Epithelial cell of proximal tubule (primary cell): Measurements from ENCODE around the gene SRPRB. TPM values are rescaled to one million over a fixed set of nuclear protein-coding genes. Genes with fewer than 3 reads are reported as not detected.

Source experiments
- DNase-seq: peaks from one replicate; pipeline ENCODE4 v3.0.0-alpha.2; 2011; ENCODE audit warnings: low read depth
- H3K4me3 ChIP-seq: 2 replicates; pipeline ENCODE4 v1.5.1; 2011; ENCODE audit warnings: low read depth, mild to moderate bottlenecking, low read length
- total RNA-seq: library from RNA; depleted of rRNA; stranded (reverse); fragments of >200 nt; gene quantifications from 2 replicates; pipeline ENCODE4 v1.2.3, GENCODE V29; 2015
- TF ChIP-seq, protein P1 (sequence below): conservative IDR thresholded peaks from 2 replicates; pipeline ENCODE4 v1.5.1; 2012; ENCODE audit warnings: low read depth, mild to moderate bottlenecking, low read length

SRPRB gene
- total RNA-seq, 1 donor from 2014 or later = 18.7 TPM

DNA sequence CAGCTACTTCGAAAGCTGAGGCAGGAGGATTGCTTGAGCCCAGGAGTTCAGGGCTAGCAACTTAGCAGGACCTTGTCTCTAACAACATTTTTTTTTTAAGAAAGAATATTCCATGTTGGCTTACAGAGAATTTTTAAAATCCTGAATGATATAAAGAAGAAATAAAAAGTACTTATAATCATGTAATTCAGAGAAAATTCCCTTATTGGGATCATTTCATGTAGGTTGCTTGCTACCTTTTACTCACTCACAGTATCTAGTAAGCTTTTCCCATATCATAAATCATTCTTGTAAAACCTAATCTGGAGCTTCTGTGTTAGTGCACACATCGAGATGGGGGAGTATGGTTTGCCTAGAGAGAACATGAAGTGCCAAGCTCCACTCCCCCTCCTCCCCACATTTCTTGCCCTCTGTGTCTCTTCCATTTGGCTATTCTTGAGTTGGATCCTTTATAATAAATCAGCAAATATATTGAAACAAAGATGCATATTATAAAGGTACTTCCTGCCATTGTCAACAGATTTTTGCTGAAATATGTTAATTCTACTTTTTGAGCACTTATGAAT, 45.8 kb upstream of the SRPRB start:
- no peak overlapping the region for H3K4me3 ChIP-seq
- no peak for DNase-seq
- TF ChIP-seq, protein P1, sequence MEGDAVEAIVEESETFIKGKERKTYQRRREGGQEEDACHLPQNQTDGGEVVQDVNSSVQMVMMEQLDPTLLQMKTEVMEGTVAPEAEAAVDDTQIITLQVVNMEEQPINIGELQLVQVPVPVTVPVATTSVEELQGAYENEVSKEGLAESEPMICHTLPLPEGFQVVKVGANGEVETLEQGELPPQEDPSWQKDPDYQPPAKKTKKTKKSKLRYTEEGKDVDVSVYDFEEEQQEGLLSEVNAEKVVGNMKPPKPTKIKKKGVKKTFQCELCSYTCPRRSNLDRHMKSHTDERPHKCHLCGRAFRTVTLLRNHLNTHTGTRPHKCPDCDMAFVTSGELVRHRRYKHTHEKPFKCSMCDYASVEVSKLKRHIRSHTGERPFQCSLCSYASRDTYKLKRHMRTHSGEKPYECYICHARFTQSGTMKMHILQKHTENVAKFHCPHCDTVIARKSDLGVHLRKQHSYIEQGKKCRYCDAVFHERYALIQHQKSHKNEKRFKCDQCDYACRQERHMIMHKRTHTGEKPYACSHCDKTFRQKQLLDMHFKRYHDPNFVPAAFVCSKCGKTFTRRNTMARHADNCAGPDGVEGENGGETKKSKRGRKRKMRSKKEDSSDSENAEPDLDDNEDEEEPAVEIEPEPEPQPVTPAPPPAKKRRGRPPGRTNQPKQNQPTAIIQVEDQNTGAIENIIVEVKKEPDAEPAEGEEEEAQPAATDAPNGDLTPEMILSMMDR = no peak

DNA sequence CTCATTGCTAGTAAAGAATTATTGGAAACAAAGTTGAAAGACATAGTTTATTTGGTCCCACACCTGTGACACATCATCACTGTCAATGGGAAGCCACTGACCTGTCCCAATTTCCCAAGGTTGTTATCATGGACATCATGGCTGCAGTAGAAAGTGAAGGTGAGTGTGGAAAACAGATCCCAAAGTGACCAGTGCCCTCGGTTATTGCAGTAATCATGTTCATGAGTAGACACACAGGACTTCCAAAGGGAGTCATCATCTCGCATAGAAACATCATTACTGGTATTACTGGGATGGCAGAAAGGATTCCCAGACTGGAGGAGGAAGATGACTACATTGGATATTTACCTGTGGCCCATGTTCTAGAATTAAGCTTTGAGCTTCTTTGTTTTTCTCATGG, 44.7 kb upstream of the SRPRB start:
- no peak for DNase-seq
- H3K4me3 ChIP-seq = no peak overlapping the region
- TF ChIP-seq, protein P1 = no peak

DNA sequence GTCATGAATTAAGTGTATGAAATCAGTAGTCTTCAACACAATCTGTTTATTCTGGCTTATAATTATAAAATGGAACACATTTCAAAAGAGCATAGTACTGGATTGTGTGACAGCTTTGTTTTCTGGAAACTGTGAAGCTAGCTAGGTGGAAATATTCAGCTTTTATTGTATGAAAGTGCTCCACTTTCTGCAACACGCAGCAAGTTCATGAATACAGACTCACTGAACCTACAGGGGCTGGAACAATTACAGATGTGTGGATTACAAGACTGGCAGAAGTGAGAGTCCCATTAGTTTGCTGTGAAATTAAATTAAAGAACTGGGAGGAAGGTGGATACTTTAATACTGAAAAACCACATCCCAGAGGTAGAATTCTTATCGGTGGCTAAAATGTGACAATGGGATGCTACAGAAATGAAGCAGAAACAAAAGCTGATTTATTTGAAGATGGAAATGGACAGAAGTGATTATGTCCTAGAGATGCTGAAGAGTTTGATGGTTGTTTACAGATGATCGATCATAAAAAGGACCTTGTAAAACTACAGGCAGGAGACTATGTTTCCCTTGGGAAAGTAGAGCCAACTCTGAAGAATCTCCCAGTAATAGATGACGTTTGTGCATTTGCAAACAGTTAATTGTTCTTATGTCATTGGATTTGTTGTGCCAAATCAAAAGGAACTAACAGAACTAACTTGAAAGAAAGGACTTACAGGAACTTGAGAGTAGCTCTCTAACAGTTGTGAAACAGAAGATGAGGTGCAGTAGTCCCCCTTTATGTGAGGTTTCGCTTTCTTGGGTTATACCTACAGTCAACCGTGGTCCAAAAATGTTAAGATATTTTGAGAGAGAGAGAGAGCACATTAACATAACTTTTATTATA, 43.8 kb upstream of the SRPRB start:
- no peak overlapping the region for H3K4me3 ChIP-seq
- TF ChIP-seq, protein P1 = no peak
- DNase-seq = no peak

DNA sequence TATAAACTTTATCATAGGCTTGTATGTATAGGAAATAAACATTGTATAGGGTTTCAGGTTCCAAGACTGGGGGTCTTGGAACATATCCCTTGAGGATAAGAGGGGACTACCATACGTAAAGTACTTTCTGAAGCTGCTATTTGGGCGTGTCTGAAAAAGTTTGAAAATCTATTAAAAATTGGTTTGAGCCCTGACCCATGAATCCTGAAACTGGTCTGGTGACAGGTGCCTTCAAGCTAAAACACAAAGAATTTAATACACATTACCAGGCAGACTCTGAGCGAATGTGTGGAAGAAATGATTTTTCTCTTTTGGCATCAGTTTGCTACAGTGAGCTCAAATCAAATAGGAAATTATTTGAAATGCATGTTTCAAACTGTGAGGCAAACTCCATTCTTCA, 43.1 kb upstream of the SRPRB start:
- no peak overlapping the region for H3K4me3 ChIP-seq
- TF ChIP-seq, protein P1 = no peak
- no peak for DNase-seq

DNA sequence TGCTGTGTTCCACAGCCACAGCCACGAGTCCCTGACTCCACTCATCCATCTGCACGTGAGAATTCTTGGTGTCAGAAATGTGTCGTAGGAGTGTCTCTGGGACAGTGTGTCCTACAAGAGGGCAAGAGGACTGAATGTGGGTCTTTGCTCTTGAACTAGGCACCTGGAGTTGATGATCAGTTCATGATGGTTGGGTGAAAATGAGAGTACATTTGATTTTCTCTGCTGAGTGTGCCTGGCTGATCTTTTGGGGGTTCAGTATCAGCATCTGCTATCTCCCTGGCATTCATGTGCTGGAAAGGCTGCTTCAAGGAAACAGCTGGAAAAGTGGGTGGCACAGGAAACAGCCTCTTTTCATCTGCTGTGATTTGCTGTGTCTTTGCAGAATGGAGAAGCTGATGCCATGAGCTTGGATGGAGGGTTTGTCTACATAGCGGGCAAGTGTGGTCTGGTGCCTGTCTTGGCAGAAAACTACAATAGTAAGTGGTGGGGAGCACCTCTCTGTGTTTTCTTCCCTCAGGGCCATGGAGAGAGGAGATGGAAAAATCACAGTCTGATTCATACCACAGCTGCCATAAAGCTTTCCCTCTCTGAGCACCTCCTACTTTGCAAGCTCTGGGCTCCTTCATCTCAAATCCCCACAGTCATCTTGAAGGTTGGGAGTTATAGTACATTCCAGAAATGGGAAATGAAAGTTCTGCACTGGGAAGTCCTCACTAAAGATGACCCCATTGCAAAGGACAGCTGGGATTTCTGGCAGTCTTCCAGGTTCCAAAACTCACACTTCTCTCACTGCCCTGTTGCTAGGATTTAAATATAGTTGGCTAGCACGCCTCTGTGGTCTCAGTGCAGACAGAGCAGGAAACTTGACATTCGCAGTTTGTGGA, 41.6 kb upstream of the SRPRB start:
- no peak overlapping the region for H3K4me3 ChIP-seq
- TF ChIP-seq, protein P1 = no peak
- no peak for DNase-seq

DNA sequence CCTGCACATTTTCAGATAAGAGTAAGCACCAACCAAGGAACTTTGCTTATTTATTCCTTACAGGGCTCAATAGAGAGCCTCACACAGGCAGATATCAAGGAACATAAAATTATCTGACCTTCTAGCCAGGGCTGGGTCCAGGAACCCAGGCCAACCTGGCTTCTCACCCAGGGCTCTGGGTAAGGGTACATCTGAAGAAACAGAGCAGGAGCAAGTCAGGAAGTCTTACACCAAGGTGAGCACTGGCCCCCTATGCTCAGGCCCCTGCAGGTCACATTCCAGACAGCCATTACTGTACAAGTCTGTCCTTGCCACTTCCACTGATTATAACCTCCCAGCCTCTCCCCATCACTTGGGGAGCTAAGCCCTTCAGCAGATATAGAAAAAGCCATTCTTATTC, 40.4 kb upstream of the SRPRB start:
- no peak for DNase-seq
- H3K4me3 ChIP-seq = no peak overlapping the region
- TF ChIP-seq, protein P1 = no peak
